Measurements from ENCODE around the gene CTH.

DNA sequence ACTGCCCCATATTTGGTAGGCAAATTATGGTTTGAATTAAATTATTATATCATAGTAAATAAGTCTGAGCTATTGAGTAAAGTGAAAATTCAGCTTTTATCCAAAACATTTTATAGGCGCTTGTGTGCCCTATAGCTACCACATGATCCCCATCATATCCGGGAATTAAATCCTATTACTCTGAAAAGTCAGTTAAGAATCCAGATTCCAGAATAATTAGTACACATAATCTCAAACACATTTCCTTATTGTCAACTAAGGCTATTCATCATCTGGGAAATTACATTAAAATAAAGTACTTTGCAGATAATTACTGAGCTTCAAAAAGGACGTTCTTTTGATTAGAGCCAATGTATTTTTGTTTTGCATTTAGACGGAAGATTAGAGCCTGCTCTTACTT is 72.3 kb downstream of the CTH start:
- TF ChIP-seq, protein P1, sequence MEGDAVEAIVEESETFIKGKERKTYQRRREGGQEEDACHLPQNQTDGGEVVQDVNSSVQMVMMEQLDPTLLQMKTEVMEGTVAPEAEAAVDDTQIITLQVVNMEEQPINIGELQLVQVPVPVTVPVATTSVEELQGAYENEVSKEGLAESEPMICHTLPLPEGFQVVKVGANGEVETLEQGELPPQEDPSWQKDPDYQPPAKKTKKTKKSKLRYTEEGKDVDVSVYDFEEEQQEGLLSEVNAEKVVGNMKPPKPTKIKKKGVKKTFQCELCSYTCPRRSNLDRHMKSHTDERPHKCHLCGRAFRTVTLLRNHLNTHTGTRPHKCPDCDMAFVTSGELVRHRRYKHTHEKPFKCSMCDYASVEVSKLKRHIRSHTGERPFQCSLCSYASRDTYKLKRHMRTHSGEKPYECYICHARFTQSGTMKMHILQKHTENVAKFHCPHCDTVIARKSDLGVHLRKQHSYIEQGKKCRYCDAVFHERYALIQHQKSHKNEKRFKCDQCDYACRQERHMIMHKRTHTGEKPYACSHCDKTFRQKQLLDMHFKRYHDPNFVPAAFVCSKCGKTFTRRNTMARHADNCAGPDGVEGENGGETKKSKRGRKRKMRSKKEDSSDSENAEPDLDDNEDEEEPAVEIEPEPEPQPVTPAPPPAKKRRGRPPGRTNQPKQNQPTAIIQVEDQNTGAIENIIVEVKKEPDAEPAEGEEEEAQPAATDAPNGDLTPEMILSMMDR (IDR thresholded peaks at IDR 0.05): no peak
- TF ChIP-seq POLR2A (IDR thresholded peaks at IDR 0.05): no peak
